Adrenal gland (tissue), 12 donors: ENCODE data around the gene PAQR8. TPM values are rescaled to one million over a fixed set of nuclear protein-coding genes. Genes with fewer than 3 reads are reported as not detected.

Experiments
- DNase-seq, 7 donors: peaks; one replicate each; pipeline ENCODE4 v3.0.0-alpha.2; 2019 to 2020
- H3K27ac ChIP-seq, 5 donors: fragments of 200-600 bp; sonication (generic) in 4 of 5; 1 replicate in 3 of 5; 2 replicates in 2 of 5; pipeline versions ENCODE4 v1.5.1 to v1.8.0; 2016 to 2020; ENCODE audit warnings: mild to moderate bottlenecking in 1 of 5
- H3K27me3 ChIP-seq: fragments of 200-600 bp; 2 replicates; pipeline ENCODE4 v1.8.0; 2021
- H3K36me3 ChIP-seq, 2 donors: fragments of 200-600 bp; replicated peaks in 1 of 2; 1 replicate in 1 of 2; 2 replicates in 1 of 2; pipeline versions ENCODE4 v1.5.1 to v1.8.0; 2018 to 2022
- H3K4me1 ChIP-seq, 2 donors: fragments of 200-600 bp; replicated peaks in 1 of 2; 1 replicate in 1 of 2; 2 replicates in 1 of 2; pipeline versions ENCODE4 v1.5.1 to v1.8.0; 2018 to 2021
- H3K4me3 ChIP-seq, 4 donors: fragments of 200-600 bp; sonication (generic) in 3 of 4; one replicate each; pipeline ENCODE4 v1.5.1; 2016 to 2018
- H3K9me3 ChIP-seq, 3 donors: fragments of 200-600 bp; sonication (generic) in 1 of 3; replicated peaks in 1 of 3; 1 replicate in 2 of 3; 2 replicates in 1 of 3; pipeline versions ENCODE4 v1.5.1 to v1.8.0; 2016 to 2021
- POLR2A ChIP-seq, 2 donors: fragments of 450-650 bp; IDR thresholded peaks; one replicate each; pipeline ENCODE4 v1.6.1; 2017; ENCODE audit warnings: antibody characterized with exemption in 2 of 2, mild to moderate bottlenecking in 2 of 2, moderate library complexity in 1 of 2
- WGBS, 4 donors: extraction: QIAGEN DNeasy Blood & Tissue Kit in 2 of 4; methylation state at CpG; one replicate each; pipeline versions ENCODE4 v1.1.5 to v1.1.7; 2013 to 2017; 5-methylcytosine and 5-hydroxymethylcytosine counted together
- intact Hi-C, 2 donors: fragments of 100-400 bp; cut with DNase I; formaldehyde crosslinking; loops; one replicate each; pipeline versions ENCODE4 v1.14.1 to v1.15.0; 2022 to 2023
- polyA plus RNA-seq, 3 donors: library from polyadenylated mRNA; stranded (reverse); fragments of 200-250 nt in 2 of 3; fragments of 350-450 nt in 1 of 3; fragmentation: Illumina TruSeq in 1 of 3; extraction: RNeasy Lipid Tissue Mini Kit (QIAGEN cat#74804) in 1 of 3; gene quantifications; one replicate each; pipeline ENCODE4 v1.2.3, GENCODE V29; 2013 to 2014
- total RNA-seq, 9 donors: library from RNA; depleted of rRNA in 4 of 9; stranded (reverse); fragments of >200 nt in 4 of 9; fragments of 120-200 nt in 1 of 9; fragmentation: NEBNext Ultra II Directional in 1 of 9; extraction: Animal tissue kit (Norgen Biotek cat#: 25700) in 1 of 9; gene quantifications; one replicate each; pipeline versions ENCODE4 v1.1.0 to v1.2.4, GENCODE V29; 2013 to 2023
- TF ChIP-seq, protein P1 (sequence below), 6 experiments: fragments of 450-650 bp in 4 of 6; fragments of 200-600 bp in 2 of 6; sonication (generic) in 1 of 6; IDR thresholded peaks; 1 replicate in 5 of 6; 2 replicates in 1 of 6; pipeline versions ENCODE4 v1.5.1 to v1.8.0; 2016 to 2021; ENCODE audit warnings: antibody characterized with exemption in 6 of 6, mild to moderate bottlenecking in 2 of 6, moderate library complexity in 1 of 6
- donor health status: healthy with polysubstance abuse.
- donor health status: Bipolar disorder and iron deficiency.
- donor health status: DM: yes; HTN: yes; CAD: no.
- donor health status: DM: no; HTN: no; CAD: no.
- donor health status: DM: no; HTN: no; CAD: no.
- donor health status: DM: yes; HTN: yes; CAD: no.

PAQR8 gene
- total and polyA plus RNA-seq, 12 donors: 2.3 to 17.1 (median 6.2) TPM

GRCh38 chr6:52403086-52403485, 41.1 kb downstream of the PAQR8 start:
- intact Hi-C loops: loop anchor here in 1 of 2 donors (10.0 kb wide), 1 partner anchor 128 kb away; no protein-coding TSS in a partner anchor
- no peaks in the 10 kb centered on the region for H3K9me3 ChIP-seq
- H3K36me3 ChIP-seq: no peaks in the 10 kb centered on the region
- H3K4me3 ChIP-seq: no peak overlapping the region
- no peak overlapping the region for H3K27ac ChIP-seq
- DNase-seq: no peak
- WGBS, 4 donors: 96 to 99% (median 97%) methylated on average over 9 to 26 of the region's 26 CpGs
- no peaks in the 10 kb centered on the region for H3K27me3 ChIP-seq
- TF ChIP-seq POLR2A (IDR thresholded peaks at IDR 0.05): no peak
- no peaks in the 10 kb centered on the region for H3K4me1 ChIP-seq

DNA sequence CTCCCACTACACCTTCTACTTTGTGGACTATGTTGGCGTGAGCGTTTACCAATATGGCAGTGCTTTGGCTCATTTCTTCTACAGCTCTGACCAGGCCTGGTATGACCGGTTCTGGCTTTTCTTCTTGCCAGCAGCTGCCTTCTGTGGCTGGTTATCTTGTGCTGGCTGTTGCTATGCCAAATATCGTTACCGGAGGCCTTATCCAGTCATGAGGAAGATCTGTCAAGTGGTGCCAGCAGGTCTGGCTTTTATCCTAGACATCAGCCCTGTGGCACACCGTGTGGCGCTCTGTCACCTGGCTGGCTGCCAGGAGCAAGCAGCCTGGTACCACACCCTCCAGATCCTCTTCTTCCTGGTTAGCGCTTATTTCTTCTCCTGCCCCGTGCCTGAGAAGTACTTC, 41.7 kb downstream of the PAQR8 start:
- intact Hi-C loops: loop anchor here in 1 of 2 donors (10.0 kb wide), 1 partner anchor 129 kb away; no protein-coding TSS in a partner anchor
- no peaks in the 10 kb centered on the region for H3K9me3 ChIP-seq
- no peak overlapping the region for H3K27ac ChIP-seq
- no peaks in the 10 kb centered on the region for H3K36me3 ChIP-seq
- no peaks in the 10 kb centered on the region for H3K27me3 ChIP-seq
- 68 to 84% (median 78%) methylated on average over 6 to 9 of the region's 9 CpGs for WGBS, 4 donors
- H3K4me1 ChIP-seq: no peaks in the 10 kb centered on the region
- peak in 5 of 7 donors; percentile 10 to 90 (median 33) for DNase-seq
- TF ChIP-seq, protein P1, sequence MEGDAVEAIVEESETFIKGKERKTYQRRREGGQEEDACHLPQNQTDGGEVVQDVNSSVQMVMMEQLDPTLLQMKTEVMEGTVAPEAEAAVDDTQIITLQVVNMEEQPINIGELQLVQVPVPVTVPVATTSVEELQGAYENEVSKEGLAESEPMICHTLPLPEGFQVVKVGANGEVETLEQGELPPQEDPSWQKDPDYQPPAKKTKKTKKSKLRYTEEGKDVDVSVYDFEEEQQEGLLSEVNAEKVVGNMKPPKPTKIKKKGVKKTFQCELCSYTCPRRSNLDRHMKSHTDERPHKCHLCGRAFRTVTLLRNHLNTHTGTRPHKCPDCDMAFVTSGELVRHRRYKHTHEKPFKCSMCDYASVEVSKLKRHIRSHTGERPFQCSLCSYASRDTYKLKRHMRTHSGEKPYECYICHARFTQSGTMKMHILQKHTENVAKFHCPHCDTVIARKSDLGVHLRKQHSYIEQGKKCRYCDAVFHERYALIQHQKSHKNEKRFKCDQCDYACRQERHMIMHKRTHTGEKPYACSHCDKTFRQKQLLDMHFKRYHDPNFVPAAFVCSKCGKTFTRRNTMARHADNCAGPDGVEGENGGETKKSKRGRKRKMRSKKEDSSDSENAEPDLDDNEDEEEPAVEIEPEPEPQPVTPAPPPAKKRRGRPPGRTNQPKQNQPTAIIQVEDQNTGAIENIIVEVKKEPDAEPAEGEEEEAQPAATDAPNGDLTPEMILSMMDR (IDR thresholded peaks at IDR 0.05): no peak
- no peak for TF ChIP-seq POLR2A (IDR thresholded peaks at IDR 0.05)
- H3K4me3 ChIP-seq: no peak overlapping the region

DNA sequence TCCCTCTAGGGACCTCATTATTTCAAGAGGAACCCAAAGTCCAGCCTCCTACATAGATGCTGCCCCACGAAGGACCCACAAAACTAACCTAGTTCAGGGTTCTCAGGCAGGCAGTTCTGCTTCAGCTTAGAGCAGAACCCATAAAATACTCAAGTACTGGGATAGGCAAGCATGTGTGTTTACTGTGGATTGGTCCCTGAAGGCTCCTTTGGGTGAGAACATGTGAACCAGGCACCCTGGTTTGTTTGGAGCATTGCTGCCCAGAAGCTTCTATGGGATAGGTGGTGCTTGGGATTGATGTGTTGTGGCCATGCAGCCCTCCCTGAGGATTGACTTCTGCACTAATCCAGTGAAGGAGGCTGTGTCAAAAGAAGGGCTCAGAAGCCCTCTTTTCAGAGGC, 43.3 kb downstream of the PAQR8 start:
- Histone ChIP-seq H3K9me3 (no peaks in the 10 kb centered on the region), H3K27me3 (no peaks in the 10 kb centered on the region), H3K4me3 (no peak overlapping the region), H3K4me1 (no peaks in the 10 kb centered on the region), H3K36me3 (no peaks in the 10 kb centered on the region), H3K27ac (no peak overlapping the region)
- TF ChIP-seq POLR2A (IDR thresholded peaks at IDR 0.05): no peak
- TF ChIP-seq, protein P1 (IDR thresholded peaks at IDR 0.05): no peak
- intact Hi-C loops: loop anchor here in 1 of 2 donors (10.0 kb wide), 1 partner anchor 130 kb away; no protein-coding TSS in a partner anchor
- WGBS, 4 donors: 94 to 100% (median 98%) methylated on average over 1 of the region's 1 CpG
- DNase-seq: no peak

- TF ChIP-seq, protein P1 (IDR thresholded peaks at IDR 0.05): peak; percentile 23 to 55 (median 50)
- TF ChIP-seq POLR2A (IDR thresholded peaks at IDR 0.05): no peak
- Histone ChIP-seq H3K27ac (no peak overlapping the region), H3K4me1 (no peaks in the 10 kb centered on the region), H3K4me3 (no peak overlapping the region), H3K9me3 (no peaks in the 10 kb centered on the region), H3K36me3 (no peaks in the 10 kb centered on the region), H3K27me3 (no peaks in the 10 kb centered on the region)
- peak in 4 of 7 donors; percentile 17 to 40 (median 32) for DNase-seq
- intact Hi-C loops: loop anchor here in 1 of 2 donors (10.0 kb wide), 1 partner anchor 133 kb away; no protein-coding TSS in a partner anchor
Measured at GRCh38 chr6:52407467-52407866, 45.5 kb downstream of the PAQR8 start.

DNA sequence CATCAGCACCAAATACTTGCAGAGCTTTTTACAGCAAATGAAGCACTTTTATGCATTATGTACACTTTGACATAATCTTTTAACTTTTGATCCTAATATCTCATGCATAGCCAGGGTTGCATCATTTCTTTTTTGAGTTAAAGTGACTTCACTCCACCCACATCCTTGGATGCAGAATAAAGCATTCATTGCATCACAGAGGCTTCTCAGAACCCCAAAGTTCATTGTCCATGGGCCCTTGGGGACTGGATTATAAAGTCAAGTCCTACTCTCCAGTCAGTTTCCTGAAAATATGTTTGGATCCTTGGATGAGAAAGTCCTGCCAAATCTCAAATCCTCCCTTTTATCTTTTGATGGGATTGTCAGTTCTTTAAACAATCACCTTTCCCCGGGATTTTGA, 47.5 kb downstream of the PAQR8 start:
- 37 to 56% (median 44%) methylated on average over 1 of the region's 1 CpG for WGBS, 4 donors
- H3K36me3 ChIP-seq: no peaks in the 10 kb centered on the region
- no peak for TF ChIP-seq POLR2A (IDR thresholded peaks at IDR 0.05)
- TF ChIP-seq, protein P1 (IDR thresholded peaks at IDR 0.05): no peak
- no peaks in the 10 kb centered on the region for H3K27me3 ChIP-seq
- intact Hi-C loops: loop anchor here in 1 of 2 donors (10.0 kb wide), 1 partner anchor 135 kb away; no protein-coding TSS in a partner anchor
- H3K4me3 ChIP-seq: no peak overlapping the region
- no peak overlapping the region for H3K27ac ChIP-seq
- DNase-seq: no peak
- H3K9me3 ChIP-seq: no peaks in the 10 kb centered on the region
- H3K4me1 ChIP-seq: no peaks in the 10 kb centered on the region
